Amniotic epithelial cell (primary cell): ENCODE measurements around the gene PGP.
A peak's percentile ranks its signal among the peaks of the same experiment; 100 is the strongest.

Experiments used
- DNase-seq: peaks from one replicate; pipeline ENCODE4 v3.0.0-alpha.2; 2010; ENCODE audit warnings: low read depth

PGP gene

DNA sequence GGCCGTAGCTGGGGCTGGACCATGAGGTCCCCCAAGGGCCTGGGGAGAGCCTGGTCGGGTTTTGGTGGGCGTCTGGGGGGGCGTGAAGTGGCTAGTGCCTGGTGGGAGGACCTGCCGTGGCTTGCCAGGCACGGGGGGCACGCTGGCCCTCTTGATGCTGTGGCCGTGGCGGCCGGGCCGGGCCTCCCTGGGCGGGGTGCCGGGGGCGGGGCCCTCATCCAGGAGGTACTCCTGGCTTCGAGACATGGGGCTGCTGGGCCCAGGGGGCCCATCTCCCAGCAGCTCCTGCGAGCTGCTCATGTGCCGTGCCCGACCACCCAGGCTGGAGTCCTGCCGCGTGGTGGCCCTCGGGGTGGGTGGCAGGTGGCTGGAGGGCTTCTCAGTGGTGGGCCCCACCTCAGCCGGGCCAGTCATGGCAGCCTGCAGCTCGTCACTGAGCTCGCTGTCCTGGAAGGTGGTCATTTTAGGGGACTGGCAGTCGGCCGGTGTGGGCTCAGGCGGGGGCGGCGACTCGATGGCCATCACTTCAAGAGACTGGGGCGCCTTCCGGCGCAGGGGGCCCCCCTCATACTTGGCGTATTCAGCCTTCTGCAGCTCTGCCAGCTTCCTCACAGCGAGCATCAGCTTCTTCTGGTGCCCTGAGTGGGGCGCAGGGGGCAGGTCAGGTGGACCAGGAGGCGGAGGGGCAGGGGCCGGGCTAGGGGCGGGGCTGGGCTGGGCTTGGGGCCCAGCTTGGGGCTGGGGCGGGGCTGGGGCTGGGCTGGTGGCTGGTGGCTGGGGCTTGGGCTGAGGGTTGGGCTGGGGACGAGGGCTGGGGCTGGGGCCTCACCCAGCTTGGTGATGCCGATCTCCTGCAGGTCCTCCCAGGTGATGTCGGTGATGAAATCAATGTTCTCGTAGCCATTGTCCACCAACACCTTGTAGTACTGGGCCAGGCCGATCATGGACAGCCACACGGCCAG is 33.4 kb downstream of the PGP start:
- no peak for DNase-seq

DNA sequence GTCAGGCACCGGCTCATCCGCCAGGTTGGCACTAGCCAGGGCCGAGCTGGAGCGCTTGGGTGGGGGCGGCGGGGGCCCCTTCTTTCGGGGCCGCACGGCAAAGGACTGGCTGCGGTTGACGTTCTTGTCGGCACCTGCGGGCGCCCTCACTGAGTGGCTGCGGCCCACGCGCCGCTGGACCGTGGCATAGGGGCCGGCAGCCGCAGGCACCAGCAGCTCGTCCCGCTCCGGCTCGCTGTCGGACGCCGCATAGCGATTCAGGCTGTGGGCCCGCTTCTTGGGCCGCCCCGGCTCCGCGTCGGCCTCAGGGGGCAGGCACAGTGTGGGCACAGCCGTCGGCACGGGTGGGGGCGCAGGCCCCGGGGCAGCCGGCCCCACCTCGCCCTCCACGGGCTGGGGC is 34.2 kb downstream of the PGP start:
- no peak for DNase-seq

DNA sequence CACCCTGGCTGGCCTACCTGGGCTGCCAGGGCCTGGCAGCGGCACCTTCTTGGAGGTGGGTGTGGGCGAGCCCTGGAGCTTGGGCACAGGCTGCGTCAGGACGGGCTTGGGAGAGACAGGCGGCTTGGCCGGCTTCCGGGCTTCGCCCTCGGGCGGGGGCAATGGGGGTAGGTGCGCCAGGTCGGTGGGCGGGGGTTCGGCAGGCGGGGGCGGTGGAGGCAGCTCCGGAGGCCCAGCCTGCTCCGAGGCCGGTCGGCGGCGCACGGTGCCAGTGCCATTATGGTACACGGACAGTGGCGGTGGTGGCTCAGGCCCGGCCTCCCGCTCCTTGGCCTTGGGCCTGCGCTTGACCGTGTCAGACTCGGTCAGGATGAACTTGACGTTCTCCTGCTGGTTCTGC is 35.1 kb downstream of the PGP start:
- no peak for DNase-seq

DNA sequence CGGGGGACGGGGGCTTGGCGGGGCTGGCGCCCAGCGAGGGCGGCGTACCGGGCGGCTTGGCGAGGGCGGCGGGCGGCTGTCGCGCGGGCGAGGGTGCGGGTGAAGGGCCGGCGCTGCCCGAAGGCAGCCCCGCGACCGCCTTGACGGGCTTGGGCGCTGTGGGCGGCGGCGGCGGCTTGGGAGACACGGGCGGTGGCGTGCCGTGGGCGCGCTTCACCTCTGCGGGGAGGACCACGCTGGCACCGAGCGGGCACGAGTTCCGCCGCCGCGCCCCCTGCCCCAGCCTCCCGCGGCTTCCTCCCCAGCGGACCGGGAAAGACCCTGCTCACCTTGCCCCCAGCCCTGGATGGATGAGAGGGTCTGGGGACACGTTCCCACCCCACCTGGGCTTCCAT is 35.5 kb downstream of the PGP start:
- no peak for DNase-seq

DNA sequence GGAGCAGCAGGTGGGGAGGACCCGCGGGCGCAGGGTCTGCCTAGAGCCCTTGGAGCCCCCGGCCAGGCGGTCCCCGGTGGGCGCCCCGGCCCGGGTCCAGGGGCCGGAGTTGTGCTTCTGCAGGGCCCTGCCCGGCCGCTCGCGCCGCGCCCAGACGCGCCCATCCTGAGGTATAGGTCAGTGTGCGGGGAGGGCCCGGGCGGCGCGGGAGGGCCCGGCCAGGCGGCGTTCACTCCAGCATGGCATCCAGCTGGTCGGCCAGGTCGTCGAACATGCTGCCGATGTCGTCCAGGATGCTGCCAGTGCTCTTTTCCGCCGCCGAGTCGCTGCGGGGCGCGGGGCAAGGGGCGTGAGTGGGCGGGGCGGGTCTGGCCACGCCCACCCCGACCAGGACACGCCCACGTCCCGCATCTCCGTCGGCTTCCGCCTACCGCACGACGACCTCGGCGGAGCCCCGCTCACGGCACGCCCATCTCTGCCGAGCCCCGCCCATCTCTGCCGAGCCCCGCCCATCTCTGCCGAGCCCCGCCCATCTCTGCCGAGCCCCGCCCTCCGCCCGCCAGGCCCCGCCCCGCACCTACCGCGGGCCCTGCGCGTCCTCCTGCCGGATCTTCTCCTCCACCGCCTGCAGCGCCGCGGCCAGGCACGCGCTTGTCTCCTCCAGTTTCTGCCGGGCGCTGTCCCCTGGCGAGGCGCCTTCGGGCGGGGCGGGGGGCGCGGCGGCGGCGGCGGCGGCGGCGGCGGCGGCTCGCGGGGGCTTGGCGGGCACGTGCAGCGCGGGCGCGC is 36.1 kb downstream of the PGP start:
- peak; percentile 13 for DNase-seq

DNA sequence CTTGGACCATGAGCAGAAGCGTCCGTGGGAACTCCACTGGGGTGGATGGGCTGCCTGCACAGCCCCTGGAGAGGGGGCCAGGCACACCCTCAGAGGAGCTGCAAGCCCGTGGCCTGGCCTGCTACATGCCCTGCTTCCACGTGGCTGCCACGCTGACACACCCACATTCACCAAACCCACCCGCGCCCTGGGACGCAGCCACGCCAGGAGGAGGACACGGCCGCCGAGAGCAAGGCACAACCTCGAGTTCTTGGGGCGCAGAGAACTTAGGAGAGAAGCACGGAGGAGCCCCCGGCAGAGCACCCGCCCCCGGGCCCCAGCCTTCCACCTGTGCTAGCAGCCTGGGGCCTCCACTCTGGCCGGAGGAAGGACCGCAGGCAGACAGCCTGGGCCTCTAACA is 37.1 kb downstream of the PGP start:
- DNase-seq = no peak

DNA sequence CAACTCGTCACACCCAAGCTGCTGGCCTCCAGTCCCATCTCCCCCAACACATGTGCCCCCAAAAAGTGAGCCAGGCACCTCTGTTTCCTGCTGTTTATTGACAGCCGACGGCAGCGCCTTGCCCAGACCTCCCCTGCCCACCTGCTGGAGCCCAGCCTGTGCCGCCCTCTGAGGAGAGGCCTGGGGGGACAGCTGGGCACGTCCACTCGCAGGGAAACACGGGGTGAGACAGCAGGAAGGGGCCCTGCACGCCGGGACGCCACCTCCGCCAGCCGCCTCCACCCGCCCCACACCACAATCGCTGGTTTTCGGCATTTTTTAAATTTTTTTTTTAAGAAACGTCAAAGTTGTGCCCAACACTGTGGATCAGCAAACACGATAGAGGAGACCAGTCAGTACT is 37.5 kb downstream of the PGP start:
- DNase-seq = no peak

DNA sequence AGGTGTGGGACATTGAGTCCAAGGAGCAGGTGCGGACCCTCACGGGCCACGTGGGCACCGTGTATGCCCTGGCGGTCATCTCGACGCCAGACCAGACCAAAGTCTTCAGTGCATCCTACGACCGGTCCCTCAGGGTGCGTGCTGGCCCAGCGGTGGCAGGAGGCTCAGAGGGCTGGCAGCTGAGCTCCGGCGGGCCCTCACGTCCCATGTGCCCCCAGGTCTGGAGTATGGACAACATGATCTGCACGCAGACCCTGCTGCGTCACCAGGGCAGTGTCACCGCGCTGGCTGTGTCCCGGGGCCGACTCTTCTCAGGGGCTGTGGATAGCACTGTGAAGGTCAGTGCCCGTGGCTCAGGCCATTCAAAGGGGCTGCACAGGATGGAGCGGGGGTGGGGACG is 38.6 kb downstream of the PGP start:
- no peak for DNase-seq

DNA sequence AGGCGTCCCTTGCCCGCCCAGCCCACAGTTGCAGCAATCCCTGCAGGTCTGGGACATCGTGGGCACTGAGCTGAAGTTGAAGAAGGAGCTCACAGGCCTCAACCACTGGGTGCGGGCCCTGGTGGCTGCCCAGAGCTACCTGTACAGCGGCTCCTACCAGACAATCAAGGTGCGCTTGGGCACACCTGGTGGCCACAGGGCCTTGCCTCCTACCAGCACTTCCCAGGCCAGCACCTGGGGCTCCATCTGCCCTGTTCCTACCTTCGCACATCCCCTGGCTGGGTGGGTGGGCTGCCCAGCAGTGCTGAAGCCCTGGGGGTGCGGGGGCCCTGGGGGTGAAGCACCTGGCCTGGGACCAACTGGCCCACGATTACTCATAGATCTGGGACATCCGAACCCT is 39.2 kb downstream of the PGP start:
- no peak for DNase-seq

DNA sequence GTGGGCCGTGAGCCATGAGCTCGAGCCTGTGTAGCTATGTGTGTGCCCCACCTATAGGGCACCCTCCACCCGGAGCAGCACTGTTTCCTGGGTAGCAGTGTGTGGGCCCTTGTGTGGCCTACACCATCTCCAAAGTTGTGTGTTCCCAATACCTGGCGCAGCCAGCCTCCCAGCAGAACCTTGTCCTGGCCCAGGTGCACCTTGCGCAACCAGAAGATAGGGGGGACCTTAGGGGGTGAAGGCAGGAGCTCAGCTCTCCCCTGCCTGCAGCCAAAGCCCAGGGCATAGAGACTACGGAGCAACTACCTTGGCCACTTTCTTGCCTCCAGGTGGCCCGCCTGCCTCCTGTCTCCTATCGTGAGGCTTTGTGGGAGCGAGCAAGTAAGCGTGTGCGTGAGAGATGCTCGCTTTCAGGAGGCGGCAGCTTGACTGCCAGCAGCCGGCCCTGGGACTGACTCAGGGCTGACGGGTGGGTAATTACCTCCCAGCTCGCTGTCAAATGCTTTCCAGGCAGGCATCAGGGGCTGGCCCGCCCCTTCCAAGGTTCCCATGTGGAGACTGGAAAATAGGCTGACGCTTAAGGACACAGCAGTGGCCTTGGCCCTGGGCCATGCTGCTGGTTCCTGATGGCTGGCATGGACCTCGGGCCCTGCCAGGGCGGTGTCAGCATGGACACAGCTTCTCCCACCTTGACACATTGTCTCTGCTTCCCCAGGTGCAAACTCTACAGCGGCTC is 40.1 kb downstream of the PGP start:
- DNase-seq = no peak

DNA sequence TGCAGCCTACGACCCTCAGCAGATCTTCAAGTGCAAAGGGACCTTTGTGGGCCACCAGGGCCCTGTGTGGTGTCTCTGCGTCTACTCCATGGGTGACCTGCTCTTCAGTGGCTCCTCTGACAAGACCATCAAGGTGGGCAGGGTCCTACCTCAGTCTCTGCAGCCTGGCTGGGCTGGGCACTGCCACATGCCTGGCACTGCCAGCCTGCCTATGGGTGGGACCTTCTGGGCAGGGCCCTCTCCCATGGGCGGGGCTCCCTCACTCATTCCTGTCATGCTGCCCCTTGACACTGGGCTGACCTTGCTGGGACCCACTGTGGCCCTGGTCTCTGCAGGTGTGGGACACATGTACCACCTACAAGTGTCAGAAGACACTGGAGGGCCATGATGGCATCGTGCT is 40.7 kb downstream of the PGP start:
- no peak for DNase-seq

DNA sequence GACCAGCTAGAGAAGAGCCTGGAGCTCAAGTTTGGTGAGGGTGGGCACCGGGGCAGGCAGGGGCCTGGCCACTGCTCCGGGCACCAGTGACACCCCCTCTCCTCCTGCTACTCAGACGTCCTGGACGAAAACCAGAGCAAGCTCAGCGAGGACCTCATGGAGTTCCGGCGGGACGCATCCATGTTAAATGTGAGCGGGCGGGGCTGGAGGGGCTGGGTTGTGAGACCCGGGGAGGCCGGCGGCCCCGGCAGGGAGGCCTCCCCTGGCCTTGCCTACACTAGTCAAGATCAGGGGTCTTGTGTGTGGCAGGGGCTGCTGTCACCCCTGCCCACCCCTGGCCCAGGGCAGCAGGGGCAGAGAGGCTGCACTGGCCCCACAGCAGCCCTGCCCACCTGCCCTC is 41.3 kb downstream of the PGP start:
- DNase-seq = no peak

DNA sequence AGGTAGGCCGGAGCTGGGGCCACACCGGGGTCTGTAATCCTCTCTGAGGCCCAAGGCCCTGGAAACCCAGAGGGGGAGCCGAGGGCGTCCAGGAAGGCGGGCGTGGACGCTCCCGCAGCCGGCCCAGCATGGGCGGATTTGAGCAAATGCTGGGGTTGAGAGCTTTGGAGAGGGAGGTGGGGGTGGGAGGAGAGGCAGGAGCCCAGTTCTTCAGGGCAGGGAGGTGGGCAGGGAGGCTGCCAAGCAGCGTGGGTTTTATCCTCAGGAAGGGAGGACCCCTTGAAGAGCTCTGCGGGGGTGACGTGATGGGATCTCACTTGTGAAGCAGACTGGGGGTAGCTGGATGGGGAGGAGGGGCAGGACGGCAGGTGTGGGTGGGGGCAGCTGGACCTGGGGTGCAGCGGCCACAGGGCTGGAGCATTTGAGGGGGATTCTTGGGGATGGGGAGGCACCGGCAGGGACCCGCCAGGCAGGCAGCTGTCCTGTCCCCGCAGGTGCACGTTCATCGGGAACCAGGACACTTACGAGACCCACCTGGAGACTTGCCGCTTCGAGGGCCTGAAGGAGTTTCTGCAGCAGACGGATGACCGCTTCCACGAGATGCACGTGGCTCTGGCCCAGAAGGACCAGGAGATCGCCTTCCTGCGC is 41.8 kb downstream of the PGP start:
- DNase-seq = no peak

DNA sequence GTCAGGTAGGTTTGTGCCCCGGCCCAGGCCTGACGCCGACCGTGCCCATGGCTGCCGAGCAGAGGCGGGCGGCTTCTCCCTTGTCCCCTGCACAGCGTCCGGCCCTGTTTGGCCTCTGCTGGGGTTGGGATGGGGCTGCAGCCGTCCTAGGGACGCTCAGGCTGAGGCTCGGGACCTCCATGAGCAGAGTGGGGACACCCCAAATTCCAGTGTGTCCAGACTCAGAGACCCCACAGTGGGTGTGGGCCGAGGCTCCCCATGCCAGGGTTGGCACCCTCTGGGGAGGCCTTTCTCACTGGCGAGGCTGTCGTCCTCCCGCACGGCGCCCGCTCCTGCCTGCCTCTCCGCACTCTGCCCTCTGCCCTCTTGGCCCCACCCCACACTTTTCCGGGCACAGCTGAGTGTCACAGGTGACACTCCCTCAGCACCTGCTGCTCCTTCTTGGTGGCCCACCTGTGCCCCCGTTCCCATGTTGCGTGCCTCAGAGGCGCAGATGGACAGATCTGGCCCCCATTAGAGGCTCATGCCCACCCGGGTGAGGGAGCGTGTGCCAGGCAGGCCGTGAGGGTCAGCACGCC is 43.0 kb downstream of the PGP start:
- no peak for DNase-seq

DNA sequence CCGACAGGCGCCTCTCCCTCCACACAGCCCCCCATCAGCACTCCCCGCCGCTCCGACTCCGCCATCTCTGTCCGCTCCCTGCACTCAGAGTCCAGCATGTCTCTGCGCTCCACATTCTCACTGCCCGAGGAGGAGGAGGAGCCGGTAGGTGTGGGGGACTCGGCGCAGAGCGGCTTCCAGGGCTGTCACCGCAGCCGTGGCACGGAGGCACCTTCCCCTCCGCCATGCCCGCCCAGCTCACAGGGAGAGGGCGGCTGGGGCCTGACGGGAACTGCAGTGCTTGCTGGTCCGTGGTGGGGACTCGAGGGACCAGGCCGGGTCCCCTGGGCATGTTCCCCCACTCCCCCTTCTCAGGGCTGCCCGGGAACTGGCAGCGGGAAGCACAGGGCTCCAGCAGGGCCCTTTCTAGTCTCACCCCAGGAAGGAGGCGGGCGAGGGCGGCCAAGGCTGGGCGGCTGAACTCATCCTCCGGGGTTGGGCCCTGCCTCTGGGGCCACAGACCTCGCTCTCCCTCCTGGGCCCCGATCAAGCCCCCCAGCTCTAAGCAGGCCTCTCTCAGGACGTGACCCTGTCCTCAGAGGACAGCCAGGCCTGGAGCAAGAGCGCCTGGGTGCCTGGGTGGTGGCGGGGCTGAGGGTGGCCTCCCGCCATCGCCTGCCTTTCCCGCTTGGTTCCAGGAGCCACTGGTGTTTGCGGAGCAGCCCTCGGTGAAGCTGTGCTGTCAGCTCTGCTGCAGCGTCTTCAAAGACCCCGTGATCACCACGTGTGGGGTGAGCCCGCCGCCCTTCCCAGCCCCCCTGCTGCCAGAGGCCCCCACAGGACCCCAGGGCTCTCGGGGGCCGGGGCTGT is 43.8 kb downstream of the PGP start:
- DNase-seq = no peak

DNA sequence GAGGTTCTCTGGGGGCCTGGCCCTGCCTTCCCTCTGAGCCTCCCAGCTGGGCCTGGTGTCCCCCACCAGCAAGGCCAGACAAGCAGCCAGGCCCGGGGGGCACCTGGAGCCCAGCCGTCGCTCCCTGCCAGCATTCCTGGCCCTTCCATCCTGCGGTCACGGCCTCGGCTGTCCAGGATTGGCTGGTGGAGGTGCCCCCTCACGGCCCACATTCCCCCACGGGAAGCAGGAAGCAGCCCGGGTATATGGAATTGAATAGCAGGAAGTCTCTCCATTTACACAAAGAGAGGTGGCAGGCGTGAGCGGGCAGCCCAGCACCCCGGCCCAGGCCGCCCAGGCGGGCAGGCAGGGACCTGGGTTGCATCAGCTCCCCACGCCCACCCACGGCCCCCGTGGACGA is 44.6 kb downstream of the PGP start:
- no peak for DNase-seq

DNA sequence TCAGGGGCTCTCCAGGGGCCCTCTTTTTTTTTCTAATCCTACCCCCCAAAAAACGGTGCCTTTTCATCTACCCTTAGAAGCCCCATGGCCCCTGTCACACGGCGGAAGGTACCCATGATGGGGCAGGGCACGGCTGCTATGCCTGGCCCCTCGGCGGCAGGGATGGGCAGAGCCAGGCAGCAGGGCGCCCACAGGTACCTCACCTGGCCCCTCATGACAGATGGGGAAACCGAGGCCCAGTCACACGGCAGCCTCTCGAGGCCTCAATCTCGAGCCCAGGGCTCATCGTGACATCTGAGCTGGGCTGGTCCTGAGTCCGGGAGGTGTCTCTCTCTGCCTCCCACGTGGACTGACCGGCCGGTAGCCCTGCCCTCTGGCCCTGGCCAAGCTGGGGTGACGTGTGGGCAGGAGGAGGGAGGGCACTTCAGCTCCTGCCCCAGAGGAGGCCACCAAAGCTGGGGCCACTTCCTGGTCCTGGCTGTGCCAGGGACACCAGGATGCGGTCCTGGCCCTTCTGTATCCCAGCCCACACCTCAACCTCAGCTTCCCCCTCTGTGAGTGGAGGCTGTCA is 47.5 kb downstream of the PGP start:
- no peak for DNase-seq

DNA sequence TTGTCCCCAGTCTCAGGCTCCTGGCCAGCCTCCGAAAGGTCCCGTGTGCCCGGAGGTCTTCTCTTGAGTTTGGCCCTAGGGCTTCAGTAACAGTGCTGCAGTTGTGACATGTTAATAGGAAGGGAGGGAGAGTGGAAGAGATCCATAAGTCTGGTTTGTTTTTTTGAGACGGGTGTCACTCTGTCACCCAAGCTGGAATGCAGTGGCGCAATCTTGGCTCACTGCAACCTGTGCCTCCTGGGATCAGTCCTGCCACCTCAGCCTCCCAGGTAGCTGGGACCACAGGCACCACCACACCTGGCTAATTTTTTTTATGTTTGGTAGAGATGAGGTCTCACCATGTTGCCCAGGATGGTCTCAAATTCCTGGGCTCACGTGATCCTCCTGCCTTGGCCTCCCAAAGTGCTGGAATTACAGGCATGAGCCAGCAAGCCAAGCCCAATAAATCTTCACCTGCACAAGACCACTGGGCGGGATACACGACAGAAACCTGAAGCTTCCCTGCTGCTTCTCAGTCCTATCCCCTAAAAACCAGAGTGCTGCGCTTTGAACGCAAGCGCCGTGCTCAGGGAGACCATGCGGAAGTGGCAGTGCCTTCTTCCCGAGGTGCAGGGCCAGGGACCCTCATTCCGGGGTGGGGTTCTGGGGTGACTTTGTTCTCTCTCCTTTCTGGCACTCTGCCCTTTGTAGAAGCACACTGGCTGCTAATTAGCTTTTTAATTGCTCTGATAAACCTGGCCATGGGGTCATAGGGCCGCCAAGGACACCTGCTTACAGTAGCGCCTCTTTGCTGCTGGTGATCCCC is 48.2 kb downstream of the PGP start:
- no peak for DNase-seq

DNA sequence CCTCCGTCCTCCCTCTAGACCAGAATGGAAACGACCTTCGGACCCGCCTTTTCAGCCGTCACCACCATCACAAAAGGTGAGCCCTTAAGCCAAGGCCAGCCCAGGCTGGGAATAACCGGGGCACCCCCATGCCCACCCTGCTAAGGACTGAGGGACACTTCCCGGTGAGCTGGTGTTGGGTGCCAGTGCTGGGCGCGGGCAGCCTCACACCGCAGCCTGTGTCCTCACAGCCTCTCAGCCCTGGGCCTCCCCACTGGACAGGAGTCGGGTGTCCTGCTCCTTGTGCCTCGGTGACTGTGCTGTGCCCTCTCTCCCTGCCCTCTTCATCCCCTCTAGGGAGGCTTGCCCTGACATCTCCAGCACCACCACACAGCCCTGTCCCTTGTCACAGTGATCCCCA is 48.8 kb downstream of the PGP start:
- no peak for DNase-seq
